HK-2 (cell line): Measurements from ENCODE around the gene TIMM8A.

ENCODE experiments used
- DNase-seq: peaks from one replicate; pipeline ENCODE4 v3.0.0-alpha.2; 2018; ENCODE audit not compliant: unreplicated experiment

TIMM8A gene, protein sequence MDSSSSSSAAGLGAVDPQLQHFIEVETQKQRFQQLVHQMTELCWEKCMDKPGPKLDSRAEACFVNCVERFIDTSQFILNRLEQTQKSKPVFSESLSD

DNA sequence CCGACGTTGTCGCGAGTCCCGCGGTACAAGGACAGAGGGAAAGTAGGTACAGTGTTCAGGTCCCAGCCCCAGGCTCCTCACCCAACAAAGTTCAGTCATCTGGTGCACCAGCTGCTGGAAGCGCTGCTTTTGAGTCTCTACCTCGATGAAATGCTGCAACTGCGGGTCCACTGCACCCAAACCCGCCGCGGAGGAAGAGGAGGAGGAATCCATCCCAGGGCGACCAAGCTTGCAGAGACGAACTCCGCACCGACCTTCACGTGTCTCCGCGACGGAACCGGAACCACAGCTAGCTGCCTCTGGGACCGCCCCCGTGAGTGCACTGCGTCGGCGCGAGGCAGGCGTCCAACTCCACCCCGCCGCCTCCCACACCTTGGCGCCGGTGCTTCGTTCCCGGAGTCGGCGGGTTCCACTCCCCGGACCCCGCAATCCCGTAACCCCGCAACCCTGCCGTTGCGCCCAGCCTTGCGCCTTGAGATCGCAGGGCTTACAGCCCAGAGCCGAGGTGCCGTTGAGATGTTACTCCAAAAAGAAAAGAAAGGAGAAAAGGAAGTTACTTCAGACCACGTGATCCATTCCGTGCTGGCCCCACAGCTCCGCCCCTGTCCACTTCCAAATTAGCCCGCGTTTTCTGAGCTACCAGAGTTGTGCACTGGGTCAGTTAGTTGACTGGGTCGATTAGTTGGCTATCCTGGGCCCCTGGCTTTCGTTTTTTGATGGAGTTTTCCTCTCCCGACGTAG, at the start of gene TIMM8A:
Gene TIMM8A (minus strand): TSS at position 291 of the 741 bp plus-strand sequence. CDS start 78 bp downstream, at position 213.
- DNase-seq, result peak; percentile 80

DNA sequence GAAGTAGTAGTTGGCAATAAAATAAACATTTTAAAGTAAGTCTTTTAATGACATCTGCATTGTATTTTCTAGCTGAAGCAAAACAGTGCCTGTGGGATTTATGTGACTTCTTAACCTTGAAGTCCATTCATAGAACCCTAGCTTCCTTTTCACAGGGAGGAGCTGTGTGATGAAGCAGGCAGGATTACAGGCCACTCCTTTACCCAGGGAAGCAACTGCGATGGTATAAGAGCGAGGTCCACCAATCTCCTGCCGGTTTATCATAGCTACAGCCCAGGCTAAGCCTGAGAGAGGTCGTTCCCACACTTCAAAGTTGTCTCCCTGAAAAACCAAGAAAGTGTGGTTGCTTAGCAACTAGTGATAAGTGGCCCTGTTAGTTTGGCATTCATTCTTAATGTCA, 49.2 kb upstream of the TIMM8A start:
- no peak for DNase-seq

DNA sequence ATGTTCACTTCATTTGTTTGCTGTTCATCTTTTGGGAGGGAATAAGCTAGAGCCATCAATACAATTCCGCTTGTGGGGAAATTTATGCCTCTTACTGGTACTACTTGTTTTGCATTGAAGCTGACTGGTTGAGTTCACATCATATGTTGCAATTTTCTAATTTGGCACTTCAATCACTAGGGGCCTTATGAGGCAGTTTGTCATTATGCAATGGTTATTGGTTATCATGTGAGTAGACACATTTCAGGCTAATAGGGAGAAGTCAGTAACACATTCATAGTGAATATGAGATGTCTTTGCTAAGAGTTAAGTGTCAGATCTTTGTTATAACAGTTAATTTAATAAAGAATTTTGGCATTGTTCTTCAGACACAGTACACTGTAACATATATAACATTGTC, 47.2 kb upstream of the TIMM8A start:
- no peak for DNase-seq

DNA sequence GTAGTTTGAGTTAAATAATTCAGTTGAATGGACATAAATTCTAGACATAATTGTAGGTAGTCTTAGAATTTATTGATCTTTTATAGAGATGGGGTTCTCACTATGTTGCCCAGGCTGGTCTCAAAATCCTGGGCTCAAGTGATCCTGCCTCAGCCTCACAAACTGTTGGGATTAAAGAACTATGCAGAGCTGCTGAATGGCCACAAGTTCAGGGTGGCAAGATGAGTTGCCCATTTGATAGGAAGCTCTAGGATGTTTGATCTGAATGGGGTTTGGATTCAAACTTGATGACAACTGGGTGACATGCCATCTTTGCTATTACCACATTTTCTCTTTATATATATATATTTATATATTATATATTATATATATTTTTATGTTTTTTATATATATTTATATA, 45.8 kb upstream of the TIMM8A start:
- no peak for DNase-seq

DNA sequence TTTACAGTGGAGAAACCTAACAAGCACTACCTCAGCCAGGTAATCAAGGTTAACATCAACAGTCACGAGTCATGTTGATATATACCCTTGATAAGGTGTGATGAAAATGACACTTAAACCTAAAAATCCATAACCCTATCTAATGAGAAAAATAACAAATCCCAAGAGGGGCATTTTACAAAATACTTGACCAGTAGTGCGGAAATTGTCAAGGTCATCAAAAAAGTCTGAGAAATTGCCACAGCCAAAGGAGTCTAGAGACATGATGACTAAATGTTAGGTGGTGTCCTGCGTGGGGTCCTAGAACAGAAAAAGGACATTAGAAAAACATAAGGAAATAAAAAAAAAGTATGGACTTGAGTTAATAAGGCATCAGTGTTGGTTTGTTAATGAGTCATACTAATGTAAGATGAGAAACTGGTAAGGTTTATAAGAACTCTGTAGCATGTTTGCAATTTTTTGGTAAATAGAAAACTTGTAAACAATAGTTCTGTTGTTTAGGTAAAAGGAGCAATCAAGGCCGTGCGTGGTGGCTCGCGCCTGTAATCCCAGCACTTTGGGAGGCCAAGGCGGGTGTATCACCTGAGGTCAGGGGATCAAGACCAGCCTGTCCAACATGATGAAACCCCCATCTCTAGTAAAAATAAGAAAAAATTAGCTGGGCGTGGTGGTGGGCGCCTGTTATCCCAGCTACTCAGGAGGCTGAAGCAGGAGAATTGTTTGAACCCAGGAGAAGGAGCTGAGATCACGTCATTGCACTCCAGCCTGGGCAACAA, 45.2 kb upstream of the TIMM8A start:
- DNase-seq, result no peak

DNA sequence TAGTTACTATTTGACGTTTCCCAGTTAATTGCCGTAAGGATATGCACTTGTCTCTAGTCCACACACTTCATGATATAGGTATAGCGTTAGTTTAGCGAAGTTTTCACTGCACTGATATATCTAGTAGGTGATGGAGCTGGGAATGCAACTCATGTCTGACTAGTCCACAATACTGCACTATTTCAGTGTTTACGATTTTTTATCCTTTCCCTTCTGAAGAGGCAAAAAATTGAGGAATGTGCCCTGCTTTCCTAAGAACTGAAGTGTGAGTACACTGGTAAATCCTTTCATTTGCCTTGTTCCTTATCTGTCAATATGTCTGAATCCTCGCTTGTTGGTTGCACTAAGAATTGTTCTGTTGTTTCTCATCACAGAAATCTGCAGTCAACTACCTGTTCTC, 43.3 kb upstream of the TIMM8A start:
- no peak for DNase-seq

DNA sequence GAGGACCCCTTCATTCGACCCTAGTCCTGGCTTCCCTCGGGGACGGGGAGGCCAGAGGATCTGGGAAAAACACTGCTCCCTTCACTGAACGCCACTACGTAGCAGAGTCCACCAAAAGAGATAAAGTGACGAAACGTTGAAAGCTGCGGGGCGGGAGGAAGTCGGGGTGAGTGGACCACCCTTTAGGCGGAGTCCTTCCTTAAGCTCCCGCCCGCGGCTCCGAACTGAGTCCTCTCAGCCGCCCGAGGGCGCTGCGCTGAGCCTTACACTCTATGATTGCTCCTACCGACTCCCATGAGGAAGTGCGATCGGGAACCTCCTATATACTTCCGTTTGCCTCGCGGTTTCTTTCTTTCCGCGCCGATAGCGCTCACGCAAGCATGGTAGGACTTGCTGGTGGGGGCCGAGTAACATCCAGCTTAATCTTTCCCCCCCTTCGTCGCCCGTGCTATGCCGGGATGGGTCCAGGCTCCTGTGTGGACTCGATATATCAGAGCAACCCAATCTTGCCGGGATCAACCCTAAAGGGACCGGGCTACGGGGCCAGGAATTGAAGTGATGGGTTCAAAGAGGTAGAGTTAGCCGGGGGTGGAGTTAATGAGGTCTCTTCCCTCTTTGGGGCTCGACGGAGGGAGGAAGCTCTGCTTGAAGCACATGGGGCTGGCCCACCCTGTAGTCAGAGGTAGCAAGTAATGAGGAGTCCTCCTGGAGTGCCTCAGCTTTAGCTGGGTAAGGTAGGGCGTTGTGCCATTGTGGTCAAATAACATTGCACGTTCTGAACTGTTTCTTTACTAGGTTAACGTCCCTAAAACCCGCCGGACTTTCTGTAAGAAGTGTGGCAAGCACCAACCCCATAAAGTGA, 42.4 kb upstream of the TIMM8A start, which contains the start of gene RPL36A:
Gene RPL36A (plus strand): TSS at position 348 of the 862 bp plus-strand sequence. CDS start 33 bp downstream, at position 381.
- peak; percentile 87 for DNase-seq

DNA sequence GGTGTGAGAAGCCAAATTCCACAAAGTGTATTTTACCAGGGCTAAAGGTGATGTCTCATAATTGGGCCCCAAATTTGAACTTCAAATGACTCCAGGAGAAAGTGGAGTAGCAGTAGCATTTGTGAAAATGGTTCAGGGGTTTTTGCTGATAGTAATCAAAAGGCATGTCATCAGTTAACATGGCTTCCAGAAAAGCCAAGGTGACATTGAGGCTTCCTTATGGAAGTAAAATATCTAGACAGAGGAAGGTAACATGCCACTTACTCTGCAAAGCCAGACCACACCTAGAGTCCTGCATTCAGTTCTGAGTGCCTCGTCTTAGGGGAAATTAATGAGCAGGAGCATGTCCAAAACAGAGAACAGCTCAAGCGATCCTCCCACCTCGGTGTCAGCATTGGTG, 40.1 kb upstream of the TIMM8A start:
- DNase-seq, result no peak

DNA sequence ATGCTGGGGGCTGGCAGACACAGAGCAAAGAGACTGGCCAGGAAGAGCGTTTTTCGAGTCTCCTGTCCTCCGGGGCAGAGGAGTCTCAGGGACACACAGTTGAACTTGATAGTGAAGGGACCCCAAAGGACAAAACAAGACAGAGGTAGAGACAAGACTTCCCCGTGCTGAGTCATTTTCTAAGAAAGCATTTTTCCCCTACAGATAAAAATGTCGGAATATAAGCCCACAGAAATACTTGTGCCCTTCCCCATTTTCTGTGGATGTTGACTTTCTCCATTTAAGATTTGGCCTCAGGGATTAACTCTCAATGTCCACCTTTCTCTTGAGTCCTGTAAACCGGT, 38.0 kb upstream of the TIMM8A start:
- no peak for DNase-seq

DNA sequence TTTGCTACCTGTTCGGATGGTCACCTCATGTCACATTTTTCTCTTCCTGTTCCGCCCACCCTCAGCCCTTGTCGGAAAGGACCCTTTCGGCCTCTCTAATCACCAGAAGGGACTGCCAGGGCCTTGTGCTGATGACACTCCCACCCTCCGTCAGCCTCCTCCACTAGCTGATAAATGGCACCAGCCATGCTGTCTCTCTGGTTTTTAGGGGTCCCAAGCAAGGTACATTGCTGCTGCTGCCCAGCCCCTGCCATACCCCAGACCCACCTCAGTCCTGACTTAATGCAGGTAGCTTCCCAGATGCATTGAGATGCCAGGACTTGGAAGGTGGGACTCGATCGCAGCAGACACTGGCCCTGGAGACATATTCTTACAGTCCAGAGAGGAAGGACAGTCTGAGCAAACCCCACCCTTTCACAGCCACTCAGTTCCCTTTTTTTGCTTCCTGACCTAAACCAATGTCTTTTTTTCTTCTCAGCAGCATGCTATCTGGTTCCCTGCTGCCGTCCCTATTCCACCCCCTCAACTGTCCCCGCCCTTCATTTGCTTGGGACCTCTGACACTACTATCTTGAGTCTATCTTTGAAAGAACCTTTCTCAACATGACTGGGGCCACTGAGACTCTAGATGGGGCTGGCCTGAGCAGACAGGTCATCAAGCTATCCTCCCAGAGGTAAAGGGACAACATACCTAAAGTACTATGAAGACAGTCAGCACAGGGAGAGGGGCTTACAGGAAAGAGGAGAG, 37.4 kb upstream of the TIMM8A start, which contains the start of gene BTK:
Gene BTK (minus strand): TSS at position 397 of the 747 bp plus-strand sequence. CDS start 10,907 bp downstream, outside the sequence.
- DNase-seq, result no peak

DNA sequence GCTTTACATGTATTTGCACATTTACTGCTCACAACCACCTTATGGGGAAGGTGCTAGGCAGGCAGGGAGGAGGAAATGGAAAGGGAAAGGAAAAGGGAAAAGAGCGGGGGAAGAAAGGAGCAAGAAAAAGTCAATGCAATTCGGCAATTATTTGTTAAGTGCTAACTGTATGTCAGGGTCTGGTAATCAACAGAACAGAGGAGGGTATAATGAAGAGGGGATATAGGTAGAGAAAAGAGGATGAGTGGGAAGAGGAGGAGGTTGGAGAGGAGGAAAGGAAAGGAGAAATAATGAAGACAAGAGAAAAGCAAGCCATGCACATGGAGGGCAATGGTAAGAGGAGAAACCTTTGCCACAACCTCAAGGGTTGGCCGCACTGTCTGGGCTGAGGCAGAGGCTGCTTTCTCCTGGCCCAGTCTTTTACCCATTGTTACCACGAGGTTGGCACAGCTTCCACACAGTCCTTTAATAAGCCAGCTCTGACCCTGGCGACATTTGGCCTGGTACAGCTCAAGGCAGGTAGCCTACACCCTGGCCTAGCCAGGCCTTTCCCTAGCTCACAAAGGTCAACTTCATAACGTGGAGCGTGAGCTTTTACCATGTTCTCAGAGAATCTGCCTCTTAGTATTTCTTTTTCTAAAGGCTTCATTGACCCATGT, 36.6 kb upstream of the TIMM8A start:
- DNase-seq, result no peak

DNA sequence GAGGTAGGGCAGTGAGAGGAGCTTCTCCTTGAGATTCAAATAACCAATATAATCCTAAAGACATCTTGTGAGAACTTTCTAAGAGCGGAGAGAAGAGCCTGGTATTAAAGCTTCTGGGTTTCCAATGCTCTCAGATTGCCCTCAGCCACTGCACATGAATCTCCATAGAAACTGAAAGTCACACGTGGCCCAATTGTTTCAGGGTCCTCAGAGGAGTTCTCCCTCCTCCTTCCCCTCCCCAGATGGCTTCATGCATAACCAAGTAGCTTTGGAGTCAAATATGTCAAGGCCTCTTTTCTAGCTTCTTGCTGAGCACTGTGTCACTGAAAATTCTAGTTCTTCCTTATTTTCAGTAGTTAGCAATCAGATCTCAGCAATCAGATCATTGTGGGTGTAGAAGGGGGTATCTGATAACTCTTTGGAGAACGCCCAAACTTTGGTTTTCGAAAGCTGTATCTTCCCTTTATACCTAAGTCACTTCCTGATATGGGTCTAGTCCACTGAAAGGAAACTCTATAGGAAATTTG, 35.2 kb upstream of the TIMM8A start:
- no peak for DNase-seq

DNA sequence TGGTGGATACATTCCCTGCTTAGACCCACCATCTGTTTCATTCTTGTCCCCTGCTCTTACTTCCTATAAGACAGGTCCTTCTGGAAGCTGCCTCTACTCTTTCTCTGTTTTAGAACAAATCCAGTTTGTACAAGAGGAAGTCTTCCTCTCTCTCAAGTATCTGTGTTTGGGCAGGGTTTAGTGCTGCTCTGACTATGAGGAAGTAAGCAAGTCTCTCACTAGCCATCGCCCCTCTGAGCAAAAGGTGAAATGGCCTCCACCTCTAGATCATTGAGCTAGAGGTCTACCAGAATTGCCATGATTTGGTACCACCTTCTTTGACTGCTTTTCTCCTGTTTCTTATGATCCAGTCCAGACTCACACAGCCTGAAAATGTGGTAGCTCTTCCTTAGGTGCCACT, 29.0 kb upstream of the TIMM8A start:
- DNase-seq, result no peak

DNA sequence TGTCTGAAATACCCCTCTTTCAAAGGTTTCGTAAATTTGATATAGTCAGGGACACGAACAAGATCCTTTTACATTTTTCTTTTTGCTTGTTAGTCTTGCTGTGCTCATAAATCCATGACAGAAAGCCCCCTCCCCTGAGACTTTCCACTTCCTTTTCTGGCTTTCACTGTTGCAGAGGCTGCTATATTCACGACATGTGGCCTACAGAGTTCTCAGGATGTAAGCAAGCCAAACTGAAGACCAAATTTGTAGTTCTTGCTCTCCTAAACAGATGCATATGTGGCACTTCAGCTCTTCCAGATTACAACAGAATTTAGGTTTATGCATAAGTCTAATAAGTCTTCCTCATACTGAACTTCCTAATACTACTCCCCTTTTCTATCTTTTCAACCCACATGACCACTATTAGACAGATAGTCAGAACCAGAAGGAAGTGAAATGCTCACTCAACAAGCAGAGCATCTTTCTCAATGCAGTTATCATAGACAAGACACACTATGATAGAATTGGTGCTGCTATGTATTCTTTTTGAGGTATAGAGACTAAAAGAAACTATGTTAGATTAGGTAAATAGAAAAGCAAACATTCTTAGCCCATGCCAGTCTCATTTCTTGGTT, 22.5 kb upstream of the TIMM8A start:
- no peak for DNase-seq

DNA sequence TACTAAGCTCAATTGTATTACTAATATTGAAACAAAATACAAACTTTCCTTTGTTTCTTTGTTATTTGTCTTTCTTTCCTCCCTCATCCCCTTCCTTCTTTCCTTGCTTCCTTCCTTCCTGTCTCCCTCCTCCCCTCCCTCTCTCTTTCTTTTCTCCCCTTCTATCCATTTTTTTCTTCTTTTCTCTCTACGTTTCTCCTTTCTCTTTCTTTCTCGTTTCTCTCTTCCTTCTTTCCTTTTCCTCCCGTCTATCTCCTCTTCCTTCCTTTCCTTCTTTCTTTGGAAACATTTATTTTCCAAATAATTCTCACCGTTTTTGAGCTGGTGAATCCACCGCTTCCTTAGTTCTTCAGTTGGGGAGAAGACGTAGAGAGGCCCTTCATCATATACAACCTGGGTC, 21.1 kb upstream of the TIMM8A start:
- no peak for DNase-seq

DNA sequence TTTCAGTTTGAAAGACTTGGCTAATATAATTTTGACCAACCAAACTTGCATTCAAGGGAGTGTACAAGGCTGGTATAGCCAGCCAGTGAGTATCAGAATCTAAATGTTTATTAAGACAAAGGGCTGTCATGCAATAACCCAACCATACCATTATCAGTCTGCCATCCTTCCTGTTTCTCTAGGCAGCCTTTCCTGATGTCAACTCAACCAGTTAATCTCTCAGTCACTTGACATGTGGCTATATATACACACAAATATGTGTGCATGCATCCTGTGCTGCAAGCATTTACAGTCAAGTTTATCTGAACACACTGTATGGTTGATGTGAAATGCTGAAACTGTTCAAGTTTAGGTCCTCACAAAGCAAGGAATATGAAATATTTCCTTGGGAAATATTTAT, 20.3 kb upstream of the TIMM8A start:
- no peak for DNase-seq

DNA sequence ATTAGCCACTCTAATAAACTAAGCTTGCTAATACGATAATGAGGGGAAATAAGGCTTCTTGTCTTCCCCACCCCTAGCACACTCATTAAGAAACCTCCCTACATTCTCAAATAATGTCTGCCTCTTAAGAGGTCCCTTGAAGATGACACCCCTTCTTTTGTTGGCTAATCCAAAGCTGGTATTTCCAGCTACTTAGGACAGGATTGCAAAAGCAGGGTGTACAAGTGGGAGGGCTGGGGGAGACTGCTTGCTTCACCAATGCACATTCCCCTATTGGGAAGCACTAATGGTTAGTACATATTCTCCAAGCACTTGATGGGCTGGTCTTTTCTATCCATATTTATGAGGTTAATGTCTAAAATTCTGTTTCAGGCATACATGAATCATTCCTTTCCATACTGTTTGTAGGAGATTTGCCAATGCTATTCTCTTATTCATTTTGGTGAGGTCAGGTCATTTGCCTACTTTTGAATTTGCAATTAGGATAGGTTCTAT, 16.8 kb upstream of the TIMM8A start:
- no peak for DNase-seq

DNA sequence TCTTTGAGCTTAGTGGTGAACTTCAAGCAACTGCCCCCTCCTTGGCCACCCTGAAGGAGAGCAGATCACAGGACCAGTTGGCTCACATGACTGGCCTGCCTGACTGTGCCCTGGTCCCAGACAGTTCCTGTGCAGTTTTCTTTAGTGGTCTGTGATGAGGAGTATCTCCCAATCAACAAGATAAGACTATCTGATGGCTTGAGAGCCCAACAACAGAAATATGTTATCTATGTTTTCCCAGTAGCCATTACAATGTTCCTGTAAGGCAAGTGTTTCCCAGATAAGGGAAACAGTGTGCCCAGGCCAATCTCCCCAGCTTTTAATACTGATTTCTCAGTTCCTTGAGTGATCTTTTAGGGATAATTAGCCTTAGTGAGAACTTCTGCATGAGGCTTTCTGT, 14.2 kb upstream of the TIMM8A start:
- DNase-seq, result no peak

DNA sequence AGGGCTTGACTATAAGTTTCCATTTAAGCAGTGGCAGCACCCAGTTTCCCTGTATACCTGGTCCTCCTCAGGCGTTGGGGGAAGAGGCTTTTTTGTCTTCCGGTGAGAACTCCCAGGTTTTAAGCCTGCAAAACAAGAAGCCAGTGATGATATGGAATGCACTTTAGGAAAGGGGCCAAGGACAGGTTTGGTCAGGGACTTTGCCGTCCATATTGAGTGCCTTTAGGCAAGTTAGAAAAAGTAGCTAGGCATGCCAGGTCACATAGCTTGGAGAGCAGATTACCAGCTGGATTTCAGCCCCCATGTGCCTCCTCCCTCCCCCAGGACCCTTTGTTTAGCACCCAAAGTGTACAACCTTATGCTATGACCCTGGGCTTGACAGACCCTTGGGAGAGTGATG, 13.6 kb upstream of the TIMM8A start:
- no peak for DNase-seq

DNA sequence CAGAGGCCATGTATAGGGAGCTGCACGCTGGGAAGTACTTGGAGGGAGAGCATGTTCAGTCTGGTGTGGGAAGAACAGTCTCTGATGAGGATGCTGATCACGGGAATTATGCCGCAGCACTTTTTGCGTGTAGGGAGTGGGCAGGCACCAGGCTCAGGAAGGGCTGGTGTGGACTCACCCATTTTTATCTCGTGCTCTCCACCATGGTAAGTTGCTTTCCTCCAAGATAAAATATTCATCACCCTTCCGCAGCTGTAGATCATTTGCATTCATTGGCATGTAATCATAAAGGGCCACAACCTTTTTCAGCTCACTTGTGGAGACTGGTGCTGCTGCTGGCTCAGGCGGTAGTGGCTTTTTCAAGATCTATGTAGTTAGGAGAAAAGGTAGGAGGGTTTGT, 11.8 kb upstream of the TIMM8A start:
- DNase-seq, result no peak
